WTC11 (cell line): Measurements from ENCODE around the gene LRRC27. TPM values are rescaled to one million over a fixed set of nuclear protein-coding genes. Genes with fewer than 3 reads are reported as not detected.

Experiments used
- ATAC-seq: fragments of 200-7000 bp; cut with Tn5 transposase; 2 replicates; pipeline ENCODE4 v1.10.0; 2021; ENCODE audit warnings: mild to moderate bottlenecking, moderate library complexity
- CTCF ChIA-PET: fragments of 300-600 bp; sonication (Branson Sonifier 250); formaldehyde crosslinking; loops from one replicate; lab custom pipeline; 2021; ENCODE audit warnings: antibody characterized with exemption; lab: Charles Lee
- POLR2A ChIA-PET: fragments of 350-600 bp; sonication (Branson Sonifier 250); formaldehyde crosslinking; loops from one replicate; lab custom pipeline; 2021; ENCODE audit warnings: antibody characterized with exemption; lab: Charles Lee
- DNase-seq: peaks from one replicate; pipeline ENCODE4 v3.0.0; 2021; ENCODE audit warnings: low spot score
- H3K27ac Mint-ChIP-seq: 2 replicates; pipeline ENCODE4 v1.8.0; 2021; ENCODE audit warnings: mixed read lengths
- H3K27me3 Mint-ChIP-seq: 2 replicates; pipeline ENCODE4 v1.8.0; 2021; ENCODE audit warnings: low read depth, mild to moderate bottlenecking, moderate library complexity, mixed read lengths
- H3K36me3 Mint-ChIP-seq: 2 replicates; pipeline ENCODE4 v1.8.0; 2021; ENCODE audit warnings: mixed read lengths
- H3K4me1 Mint-ChIP-seq: 2 replicates; pipeline ENCODE4 v1.8.0; 2022; ENCODE audit warnings: mixed read lengths
- H3K4me3 Mint-ChIP-seq: 2 replicates; pipeline ENCODE4 v1.8.0; 2021; ENCODE audit warnings: mild to moderate bottlenecking, moderate library complexity, mixed read lengths
- H3K9me3 Mint-ChIP-seq: 2 replicates; pipeline ENCODE4 v1.8.0; 2021; ENCODE audit warnings: mixed read lengths
- ATF1 ChIP-seq: sonication (generic); formaldehyde crosslinking; IDR thresholded peaks from 2 replicates; pipeline ENCODE4 v1.8.1; 2023; ENCODE audit warnings: mild to moderate bottlenecking, moderate library complexity, missing genetic modification reagents
- CTCF ChIP-seq: fragments of 200-600 bp; IDR thresholded peaks from 2 replicates; pipeline ENCODE4 v1.8.0; 2022; ENCODE audit warnings: antibody characterized with exemption
- ESRRA ChIP-seq: sonication (generic); formaldehyde crosslinking; IDR thresholded peaks from 2 replicates; pipeline ENCODE4 v1.8.1; 2022; ENCODE audit warnings: mild to moderate bottlenecking, missing genetic modification reagents, borderline replicate concordance
- JAZF1 ChIP-seq: fragments of 250-450 bp; sonication (Bioruptor Pico); IDR thresholded peaks from 2 replicates; pipeline ENCODE4 v1.9.0; 2021; ENCODE audit warnings: moderate library complexity, mild to moderate bottlenecking, inconsistent platforms
- JUN ChIP-seq: sonication (generic); formaldehyde crosslinking; IDR thresholded peaks from 2 replicates; pipeline ENCODE4 v1.8.0; 2023; ENCODE audit warnings: mild to moderate bottlenecking, missing genetic modification reagents
- NFYB ChIP-seq: sonication (generic); formaldehyde crosslinking; conservative IDR thresholded peaks from 2 replicates; pipeline ENCODE4 v1.8.0; 2022; ENCODE audit warnings: low read depth, missing genetic modification reagents
- NR1H2 ChIP-seq: sonication (generic); formaldehyde crosslinking; IDR thresholded peaks from 2 replicates; pipeline ENCODE4 v1.9.0; 2021; ENCODE audit warnings: mild to moderate bottlenecking, moderate library complexity, missing genetic modification reagents
- NR3C1 ChIP-seq: sonication (generic); formaldehyde crosslinking; conservative IDR thresholded peaks from 2 replicates; pipeline ENCODE4 v1.8.1; 2023; ENCODE audit warnings: low read depth, mild to moderate bottlenecking, missing genetic modification reagents
- RELA ChIP-seq: sonication (generic); formaldehyde crosslinking; IDR thresholded peaks from 2 replicates; pipeline ENCODE4 v1.8.1; 2022; ENCODE audit warnings: missing genetic modification reagents, mild to moderate bottlenecking, borderline replicate concordance
- SMAD4 ChIP-seq: sonication (generic); formaldehyde crosslinking; IDR thresholded peaks from 2 replicates; pipeline ENCODE4 v1.8.0; 2022; ENCODE audit warnings: mild to moderate bottlenecking, missing genetic modification reagents
- TEAD1 ChIP-seq: sonication (generic); formaldehyde crosslinking; IDR thresholded peaks from 2 replicates; pipeline ENCODE4 v1.8.0; 2022; ENCODE audit warnings: mild to moderate bottlenecking, missing genetic modification reagents
- USF1 ChIP-seq: sonication (generic); formaldehyde crosslinking; IDR thresholded peaks from 2 replicates; pipeline ENCODE4 v1.8.0; 2022; ENCODE audit warnings: mild to moderate bottlenecking, missing genetic modification reagents
- USF2 ChIP-seq: sonication (generic); formaldehyde crosslinking; IDR thresholded peaks from 2 replicates; pipeline ENCODE4 v1.8.1; 2023; ENCODE audit warnings: mild to moderate bottlenecking, missing genetic modification reagents, moderate library complexity
- ZNF219 ChIP-seq: sonication (generic); formaldehyde crosslinking; IDR thresholded peaks from 2 replicates; pipeline ENCODE4 v1.8.0; 2023; ENCODE audit warnings: missing genetic modification reagents, mild to moderate bottlenecking, borderline replicate concordance
- ZNF425 ChIP-seq: fragments of 250-450 bp; sonication (Bioruptor Pico); conservative IDR thresholded peaks from 2 replicates; pipeline ENCODE4 v1.9.0; 2021; ENCODE audit warnings: mild to moderate bottlenecking
- ZNF671 ChIP-seq: fragments of 250-450 bp; sonication (Bioruptor Pico); IDR thresholded peaks from 2 replicates; pipeline ENCODE4 v1.8.0; 2021; ENCODE audit warnings: mild to moderate bottlenecking
- total RNA-seq: library from RNA; stranded (reverse); gene quantifications from 3 replicates; pipeline ENCODE4 v1.2.3, GENCODE V29; 2021
- TF ChIP-seq, protein P1 (sequence below): sonication (generic); formaldehyde crosslinking; IDR thresholded peaks from 2 replicates; pipeline ENCODE4 v1.8.1; 2023; ENCODE audit warnings: mild to moderate bottlenecking, missing genetic modification reagents
- TF ChIP-seq, protein P2 (sequence below): sonication (generic); formaldehyde crosslinking; IDR thresholded peaks from 2 replicates; pipeline ENCODE4 v1.8.1; 2023; ENCODE audit warnings: mild to moderate bottlenecking, missing genetic modification reagents

LRRC27 gene
- total RNA-seq, 1 experiment from 2014 or later = 4.4 TPM

DNA sequence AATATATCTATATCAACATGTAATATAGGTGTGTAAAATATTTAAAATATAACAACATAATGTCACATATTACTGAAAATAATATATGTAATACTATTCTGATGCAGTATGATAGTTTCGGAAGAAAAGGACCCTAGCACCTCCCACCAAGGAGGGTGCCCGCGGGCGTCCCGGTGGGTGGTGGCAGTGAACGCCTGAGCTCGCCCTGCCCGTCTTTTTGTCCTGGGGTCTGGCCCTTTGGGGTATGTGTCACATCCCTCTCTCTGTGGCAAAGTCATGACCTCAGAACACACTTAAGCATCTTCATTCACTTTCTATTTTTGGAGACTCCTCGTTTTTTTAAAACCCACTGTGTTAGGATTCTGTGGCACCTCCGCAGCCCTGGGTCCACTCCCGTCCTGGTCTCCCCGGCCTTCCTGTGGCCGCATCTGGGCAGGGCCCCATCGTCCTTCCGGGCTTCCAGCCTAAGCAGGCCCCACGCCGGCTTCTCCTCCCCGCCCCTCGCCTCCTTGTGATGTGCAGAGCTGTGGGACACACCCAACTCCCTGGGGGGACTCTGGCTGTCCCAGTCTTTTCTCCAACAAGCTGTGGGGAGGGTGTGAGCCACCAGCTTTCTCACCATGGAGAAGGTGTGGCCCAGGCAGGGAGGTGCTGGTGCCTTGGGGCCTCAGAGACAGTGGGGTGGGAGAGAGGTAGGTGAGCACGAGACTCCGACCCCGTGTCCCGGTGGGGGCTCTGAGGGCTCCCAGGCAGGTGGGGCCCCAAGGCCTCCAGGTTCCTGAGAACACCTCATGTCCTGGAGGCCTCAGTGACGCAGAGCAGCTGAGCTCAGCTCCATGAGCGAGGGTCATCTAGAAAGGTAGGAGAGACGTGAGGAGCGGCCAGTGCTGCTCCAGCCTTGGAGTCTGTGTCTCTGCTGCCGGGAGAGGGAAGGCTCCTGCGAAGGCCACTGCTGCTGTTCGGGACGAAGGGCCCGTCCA is 81.5 kb downstream of the LRRC27 start:
- Mint-ChIP-seq H3K4me1 (peaks cover 41% of the 10 kb centered on the region), H3K4me3 (no peak overlapping the region), H3K9me3 (no peaks in the 10 kb centered on the region), H3K27ac (peak overlapping the region; percentile 42), H3K27me3 (no peaks in the 10 kb centered on the region), H3K36me3 (peaks cover 6% of the 10 kb centered on the region; the same call in 1 of the 2 replicates)
- CTCF ChIA-PET = interaction anchor here (1.2 to 1.9 kb wide), 3 partner anchors 8 to 53 kb away, joined by 3 to 9 read pairs (median 4); no protein-coding TSS in a partner anchor
- POLR2A ChIA-PET = no interaction called here
- ATAC-seq = no peak
- TF ChIP-seq TEAD1 (no peak), ZNF671 (CRISPR knock-in tag) (no peak), NR1H2 (no peak), ESRRA (CRISPR knock-in tag) (no peak), NR3C1 (no peak), RELA (no peak), USF2 (CRISPR knock-in tag) (no peak), JUN (CRISPR knock-in tag) (no peak), JAZF1 (CRISPR knock-in tag) (no peak), ZNF425 (CRISPR knock-in tag) (no peak), SMAD4 (CRISPR knock-in tag) (no peak), ATF1 (CRISPR knock-in tag) (no peak), USF1 (CRISPR knock-in tag) (no peak), CTCF (no peak), NFYB (CRISPR knock-in tag) (no peak), ZNF219 (CRISPR knock-in tag) (no peak)
- TF ChIP-seq, protein P1, sequence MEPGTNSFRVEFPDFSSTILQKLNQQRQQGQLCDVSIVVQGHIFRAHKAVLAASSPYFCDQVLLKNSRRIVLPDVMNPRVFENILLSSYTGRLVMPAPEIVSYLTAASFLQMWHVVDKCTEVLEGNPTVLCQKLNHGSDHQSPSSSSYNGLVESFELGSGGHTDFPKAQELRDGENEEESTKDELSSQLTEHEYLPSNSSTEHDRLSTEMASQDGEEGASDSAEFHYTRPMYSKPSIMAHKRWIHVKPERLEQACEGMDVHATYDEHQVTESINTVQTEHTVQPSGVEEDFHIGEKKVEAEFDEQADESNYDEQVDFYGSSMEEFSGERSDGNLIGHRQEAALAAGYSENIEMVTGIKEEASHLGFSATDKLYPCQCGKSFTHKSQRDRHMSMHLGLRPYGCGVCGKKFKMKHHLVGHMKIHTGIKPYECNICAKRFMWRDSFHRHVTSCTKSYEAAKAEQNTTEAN (CRISPR knock-in tag) = no peak
- TF ChIP-seq, protein P2, sequence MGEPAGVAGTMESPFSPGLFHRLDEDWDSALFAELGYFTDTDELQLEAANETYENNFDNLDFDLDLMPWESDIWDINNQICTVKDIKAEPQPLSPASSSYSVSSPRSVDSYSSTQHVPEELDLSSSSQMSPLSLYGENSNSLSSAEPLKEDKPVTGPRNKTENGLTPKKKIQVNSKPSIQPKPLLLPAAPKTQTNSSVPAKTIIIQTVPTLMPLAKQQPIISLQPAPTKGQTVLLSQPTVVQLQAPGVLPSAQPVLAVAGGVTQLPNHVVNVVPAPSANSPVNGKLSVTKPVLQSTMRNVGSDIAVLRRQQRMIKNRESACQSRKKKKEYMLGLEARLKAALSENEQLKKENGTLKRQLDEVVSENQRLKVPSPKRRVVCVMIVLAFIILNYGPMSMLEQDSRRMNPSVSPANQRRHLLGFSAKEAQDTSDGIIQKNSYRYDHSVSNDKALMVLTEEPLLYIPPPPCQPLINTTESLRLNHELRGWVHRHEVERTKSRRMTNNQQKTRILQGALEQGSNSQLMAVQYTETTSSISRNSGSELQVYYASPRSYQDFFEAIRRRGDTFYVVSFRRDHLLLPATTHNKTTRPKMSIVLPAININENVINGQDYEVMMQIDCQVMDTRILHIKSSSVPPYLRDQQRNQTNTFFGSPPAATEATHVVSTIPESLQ (CRISPR knock-in tag) = no peak
- TF ChIP-seq, all 79 proteins: peak for 0
- no peak for DNase-seq
